GM12892 (cell line): ENCODE measurements around the gene SPATA33.
"Not testable (repeated sequence)": the region's sequence is repeated elsewhere in the genome, so short reads cannot be mapped to it uniquely, and the experiment has no call there.

ENCODE experiments used
- POLR2A ChIP-seq: IDR thresholded peaks from 2 replicates; pipeline ENCODE4 v1.6.1; 2011; ENCODE audit warnings: low read depth, low read length, control low read depth
- POLR2AphosphoS5 ChIP-seq: IDR thresholded peaks from 2 replicates; pipeline ENCODE4 v1.6.1; 2011; ENCODE audit warnings: low read depth, low read length, control low read depth

DNA sequence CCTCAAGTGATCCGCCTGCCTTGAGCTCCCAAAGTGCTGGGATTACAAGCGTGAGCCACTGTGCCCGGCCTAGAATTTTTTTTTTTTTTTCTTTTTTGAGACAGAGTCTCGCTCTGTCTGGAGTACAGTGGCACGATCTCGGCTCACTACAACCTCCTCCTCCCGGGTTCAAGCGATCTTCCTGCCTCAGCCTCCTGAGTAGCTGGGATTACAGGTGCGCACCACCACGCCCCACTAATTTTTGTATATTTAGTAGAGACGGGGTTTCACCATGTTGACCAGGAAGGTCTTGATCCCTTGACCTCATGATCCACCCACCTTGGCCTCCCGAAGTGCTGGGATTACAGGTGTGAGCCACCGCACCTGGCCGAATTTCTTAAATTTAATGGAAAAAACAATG, 41.1 kb downstream of the SPATA33 start:
- TF ChIP-seq POLR2AphosphoS5, POLR2A: not testable (repeated sequence)
